Calu3 (cell line): ENCODE measurements around the gene PRMT5. TPM values are rescaled to one million over a fixed set of nuclear protein-coding genes. Genes with fewer than 3 reads are reported as not detected.

Experiments used
- BruUV-seq: library from RNA; stranded (reverse); fragments of 400-500 nt; replicated peaks from 2 replicates; lab custom pipeline; 2021; lab: Mats Ljungman, UMichigan
- CTCF ChIA-PET: fragments of 300-600 bp; sonication (Branson Sonifier 250); formaldehyde crosslinking; loops from one replicate; lab custom pipeline; 2022; ENCODE audit warnings: antibody characterized with exemption; lab: Charles Lee
- DNase-seq: peaks from one replicate; pipeline ENCODE4 v3.0.0; 2022
- H3K27ac Mint-ChIP-seq: one replicate; pipeline ENCODE4 v1.8.0; 2022; ENCODE audit warnings: mixed read lengths; ENCODE audit not compliant: unreplicated experiment
- H3K27me3 Mint-ChIP-seq: one replicate; pipeline ENCODE4 v1.8.0; 2022; ENCODE audit warnings: mixed read lengths; ENCODE audit not compliant: unreplicated experiment
- H3K36me3 Mint-ChIP-seq: one replicate; pipeline ENCODE4 v1.8.0; 2022; ENCODE audit warnings: mild to moderate bottlenecking, moderate library complexity, mixed read lengths; ENCODE audit not compliant: insufficient read depth, unreplicated experiment
- H3K4me1 Mint-ChIP-seq: one replicate; pipeline ENCODE4 v1.8.0; 2022; ENCODE audit warnings: mild to moderate bottlenecking, low read depth, mixed read lengths; ENCODE audit not compliant: unreplicated experiment
- H3K4me3 Mint-ChIP-seq: one replicate; pipeline ENCODE4 v1.8.0; 2022; ENCODE audit warnings: mild to moderate bottlenecking, low read depth, moderate library complexity, mixed read lengths; ENCODE audit not compliant: unreplicated experiment
- H3K9me3 Mint-ChIP-seq: one replicate; pipeline ENCODE4 v1.8.0; 2022; ENCODE audit warnings: low read depth, mixed read lengths; ENCODE audit not compliant: unreplicated experiment
- CTCF ChIP-seq: fragments of 200-600 bp; IDR thresholded peaks from one replicate; pipeline ENCODE4 v1.8.0; 2022; ENCODE audit warnings: antibody characterized with exemption; ENCODE audit not compliant: unreplicated experiment
- intact Hi-C: fragments of 100-400 bp; cut with micrococcal nuclease; formaldehyde crosslinking; loops from one replicate; pipeline ENCODE4 v1.10.0; 2022; ENCODE audit not compliant: unreplicated experiment
- total RNA-seq: library from RNA; stranded (reverse); gene quantifications from 2 replicates; pipeline ENCODE4 v1.2.3, GENCODE V29; 2022

PRMT5 gene
- total RNA-seq, 1 experiment from 2014 or later = 101 TPM

GRCh38 chr14:22897357-22897756, 31.8 kb downstream of the PRMT5 start:
- Mint-ChIP-seq H3K9me3 (no peaks in the 10 kb centered on the region), H3K27me3 (no peaks in the 10 kb centered on the region), H3K36me3 (peaks cover 14% of the 10 kb centered on the region), H3K27ac (no peak overlapping the region), H3K4me1 (no peaks in the 10 kb centered on the region), H3K4me3 (no peak overlapping the region)
- DNase-seq = no peak
- intact Hi-C loops = no loop called here
- CTCF ChIA-PET = interaction anchor here (1.3 kb wide), 1 partner anchor 75 kb away, joined by 3 read pairs; no protein-coding TSS in a partner anchor
- no peak for TF ChIP-seq CTCF
- BruUV-seq = no TSS peak

GRCh38 chr14:22896760-22897159, 32.4 kb downstream of the PRMT5 start:
- DNase-seq = no peak
- CTCF ChIA-PET = interaction anchor here (0.5 to 1.3 kb wide), 3 partner anchors 66 to 120 kb away, joined by 3 read pairs; no protein-coding TSS in a partner anchor
- BruUV-seq = no TSS peak
- H3K4me3 Mint-ChIP-seq = no peak overlapping the region
- intact Hi-C loops = no loop called here
- H3K27me3 Mint-ChIP-seq = no peaks in the 10 kb centered on the region
- H3K36me3 Mint-ChIP-seq = peaks cover 14% of the 10 kb centered on the region
- no peaks in the 10 kb centered on the region for H3K4me1 Mint-ChIP-seq
- no peaks in the 10 kb centered on the region for H3K9me3 Mint-ChIP-seq
- no peak overlapping the region for H3K27ac Mint-ChIP-seq
- TF ChIP-seq CTCF = no peak

- CTCF ChIA-PET = interaction anchor here (0.5 to 1.3 kb wide), 4 partner anchors 66 to 211 kb away, joined by 3 read pairs; no protein-coding TSS in a partner anchor
- intact Hi-C loops = no loop called here
- no peak overlapping the region for H3K4me3 Mint-ChIP-seq
Observed at GRCh38 chr14:22896356-22896755, 32.8 kb downstream of the PRMT5 start.

GRCh38 chr14:22895402-22895801, 33.8 kb downstream of the PRMT5 start:
- TF ChIP-seq CTCF = no peak
- Mint-ChIP-seq H3K36me3 (peaks cover 4% of the 10 kb centered on the region), H3K4me1 (peaks cover under 1% of the 10 kb centered on the region), H3K9me3 (no peaks in the 10 kb centered on the region), H3K27ac (no peak overlapping the region), H3K4me3 (no peak overlapping the region), H3K27me3 (no peaks in the 10 kb centered on the region)
- intact Hi-C loops = no loop called here
- no TSS peak for BruUV-seq
- CTCF ChIA-PET = no interaction called here
- no peak for DNase-seq

More at GRCh38 chr14:22896356-22896755, 32.8 kb downstream of the PRMT5 start:
- no TSS peak for BruUV-seq
- no peaks in the 10 kb centered on the region for H3K9me3 Mint-ChIP-seq
- H3K36me3 Mint-ChIP-seq = peaks cover 12% of the 10 kb centered on the region
- H3K27ac Mint-ChIP-seq = no peak overlapping the region
- no peaks in the 10 kb centered on the region for H3K27me3 Mint-ChIP-seq
- H3K4me1 Mint-ChIP-seq = no peaks in the 10 kb centered on the region
- no peak for TF ChIP-seq CTCF
- no peak for DNase-seq
